ENCODE data around the gene ZNF638.

GRCh38 chr2:71467180-71467815 lies 135.7 kb downstream of the ZNF638 start:
- no peak for TF ChIP-seq ZNF274 (IDR thresholded peaks at IDR 0.05; ENCODE audit: low read depth, low read length)
- TF ChIP-seq YY1 (IDR thresholded peaks at IDR 0.05; ENCODE audit: insufficient read depth, insufficient read length): no peak
- TF ChIP-seq SUZ12 (IDR thresholded peaks at IDR 0.05; ENCODE audit: extremely low read depth, insufficient read depth, insufficient read length): peak; percentile 7

Data from NT2/D1 (cell line).